Limb (tissue), 2 donors: ENCODE measurements around the gene HOXB5.

Experiments
- DNase-seq, 2 donors: peaks; one replicate each; pipeline ENCODE4 v3.0.0-alpha.2; 2016; ENCODE audit errors: extremely low spot score in 2 of 2

Gene HOXB5

GRCh38 chr17:48576479-48577309 lies 16.9 kb downstream of the HOXB5 start:
- peak in 1 of 2 donors; percentile 75 for DNase-seq

DNA sequence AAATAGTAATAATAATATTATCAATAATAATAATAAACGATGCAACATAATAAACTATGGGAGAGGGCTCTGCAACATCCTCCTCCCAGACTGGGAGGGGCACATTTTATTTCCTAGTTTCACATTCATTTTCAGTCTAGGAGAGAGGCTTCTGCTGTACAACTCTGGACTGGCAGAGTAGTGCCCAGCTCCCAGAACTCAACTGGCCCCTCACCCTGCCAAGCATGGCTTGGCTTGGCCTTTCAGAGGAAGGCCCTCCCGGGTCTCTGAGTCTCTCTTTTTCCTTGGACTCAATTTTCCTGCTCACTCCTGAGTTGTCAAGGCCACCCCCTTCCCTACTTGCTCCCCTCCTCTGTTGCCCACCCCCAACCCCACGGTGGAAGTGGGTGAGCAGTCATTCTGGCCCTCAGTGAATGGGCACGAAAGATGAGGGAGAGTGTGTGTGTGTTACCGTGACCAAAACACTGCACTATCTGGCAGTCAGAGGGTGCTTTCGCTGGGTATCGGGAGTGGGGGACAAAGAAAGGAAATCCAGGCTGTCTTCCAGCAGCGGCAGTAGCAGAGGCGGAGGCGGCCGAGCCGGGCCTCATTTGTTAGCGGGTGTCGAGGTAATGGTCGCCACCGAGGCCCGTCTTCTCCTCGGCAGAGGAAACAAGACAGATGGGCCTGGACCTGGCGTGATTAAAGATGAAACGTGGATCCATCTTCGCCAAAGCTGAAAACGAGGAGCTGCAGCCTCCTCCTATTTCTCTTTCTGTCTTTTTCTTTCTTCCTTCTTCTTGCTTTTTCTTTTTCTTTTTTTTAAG lies 17.7 kb downstream of the HOXB5 start:
- DNase-seq = peak in 1 of 2 donors; percentile 70

DNA sequence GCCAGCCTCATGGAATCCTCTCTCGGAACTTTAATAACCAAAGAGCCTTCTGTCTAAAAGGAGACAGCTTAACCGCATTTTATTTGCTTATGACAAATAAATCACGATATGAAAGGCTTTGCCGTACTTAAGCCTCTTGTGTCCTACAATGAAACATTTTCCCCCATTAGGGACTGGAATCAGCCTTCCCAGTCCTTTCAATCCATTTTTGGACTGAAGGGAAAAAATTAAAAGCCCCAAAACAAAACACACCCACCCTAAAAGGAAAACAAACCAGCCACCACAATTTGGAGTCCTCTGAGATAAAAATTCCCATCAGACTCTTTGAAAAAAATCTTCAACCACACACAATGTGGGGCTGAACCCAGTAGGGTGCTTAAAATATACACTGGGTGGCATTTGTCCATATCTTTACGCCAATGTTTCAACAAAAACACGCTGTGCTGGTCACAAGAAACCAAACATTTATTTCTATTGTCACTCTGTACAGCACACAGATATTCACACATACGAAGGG lies 18.5 kb downstream of the HOXB5 start:
- DNase-seq = no peak

- DNase-seq = peak in 1 of 2 donors; percentile 53
Observed at GRCh38 chr17:48574505-48575065, 19.0 kb downstream of the HOXB5 start.

GRCh38 chr17:48571826-48572417 lies 21.7 kb downstream of the HOXB5 start:
- DNase-seq = no peak

- peak in 1 of 2 donors; percentile 73 for DNase-seq
Observed at GRCh38 chr17:48571024-48571818, 22.4 kb downstream of the HOXB5 start.

DNA sequence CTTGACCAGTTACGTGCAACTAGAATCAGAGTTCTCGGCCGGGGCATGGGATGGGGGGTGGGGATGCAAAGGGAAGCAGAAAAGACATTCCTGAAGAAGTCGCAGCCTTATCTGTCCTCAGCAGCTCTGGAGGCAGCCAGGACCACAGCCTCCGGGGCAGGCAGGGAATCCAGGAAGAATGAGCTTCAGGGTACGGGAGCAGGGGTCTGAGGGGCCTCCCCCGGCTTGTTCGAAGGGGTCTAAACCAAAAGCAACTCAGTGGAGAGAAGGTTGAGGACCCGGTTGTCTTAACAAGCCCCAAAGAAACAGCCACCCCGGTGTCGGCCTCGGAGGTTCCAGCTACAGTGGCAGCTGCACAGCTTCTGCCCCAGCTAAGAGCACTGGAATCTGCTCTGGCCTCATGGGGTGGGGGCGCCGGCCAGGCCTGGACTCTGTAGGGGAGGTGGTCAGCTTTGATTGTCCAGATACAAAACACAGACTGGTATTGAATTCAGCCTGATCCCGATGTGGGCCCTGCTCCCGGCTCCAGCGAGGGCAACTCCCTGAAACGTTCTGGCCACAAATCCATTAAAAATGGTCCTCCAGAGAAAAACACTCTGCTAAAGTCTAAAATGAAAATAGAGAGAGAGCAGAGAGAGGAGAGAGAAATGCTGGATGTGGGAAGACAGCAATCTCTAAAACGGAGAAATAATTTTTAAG lies 23.1 kb downstream of the HOXB5 start:
- peak in 1 of 2 donors; percentile 59 for DNase-seq

DNA sequence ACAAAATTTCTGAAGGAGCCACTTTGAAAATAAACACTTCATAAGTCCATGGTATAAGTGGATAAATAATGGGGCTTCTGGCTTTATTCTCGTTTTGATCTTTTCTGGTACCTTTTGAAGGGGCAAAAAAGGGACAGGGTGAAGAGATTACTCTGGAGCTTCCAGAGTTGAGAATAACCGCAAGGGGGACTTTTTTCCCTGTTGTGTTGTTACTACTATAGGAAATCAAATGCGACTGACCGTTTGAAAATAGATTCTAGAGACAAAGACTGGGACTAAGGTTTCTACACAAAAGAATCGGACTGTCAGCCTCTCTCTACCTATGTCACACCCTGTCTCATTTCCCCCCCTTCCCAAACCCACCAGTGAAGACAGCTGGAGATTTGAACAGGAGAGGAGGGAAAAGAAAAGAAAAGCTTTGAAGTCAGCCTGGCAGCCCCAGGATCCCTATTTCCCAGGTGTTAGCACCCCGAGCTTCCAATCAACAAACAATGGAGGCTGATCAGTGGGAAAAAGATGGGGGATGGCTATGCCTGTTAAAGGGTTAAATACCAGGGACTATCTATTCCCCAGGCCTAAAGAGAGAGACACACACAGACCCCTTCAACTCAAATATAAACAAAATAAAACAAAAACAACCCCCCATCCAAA lies 23.8 kb downstream of the HOXB5 start:
- no peak for DNase-seq

DNA sequence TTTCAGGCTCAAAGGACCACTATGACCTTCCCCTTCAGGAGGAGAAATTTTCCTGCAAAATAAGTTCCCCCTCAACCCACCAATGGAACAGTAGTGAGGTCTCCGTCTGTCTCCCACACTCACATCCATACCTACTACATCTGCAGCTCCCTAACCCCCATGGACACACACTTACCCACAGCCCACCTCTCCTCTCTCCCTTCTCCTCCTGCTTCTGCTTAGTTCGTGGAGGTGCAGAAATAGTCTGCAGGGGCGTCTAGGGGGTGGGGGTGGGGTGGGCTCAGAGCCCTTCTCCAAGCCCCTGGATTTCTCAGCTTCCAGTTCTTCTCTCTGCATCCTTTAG lies 24.4 kb downstream of the HOXB5 start:
- peak in 1 of 2 donors; percentile 60 for DNase-seq

GRCh38 chr17:48568499-48569239 lies 24.9 kb downstream of the HOXB5 start:
- peak in 1 of 2 donors; percentile 66 for DNase-seq

DNA sequence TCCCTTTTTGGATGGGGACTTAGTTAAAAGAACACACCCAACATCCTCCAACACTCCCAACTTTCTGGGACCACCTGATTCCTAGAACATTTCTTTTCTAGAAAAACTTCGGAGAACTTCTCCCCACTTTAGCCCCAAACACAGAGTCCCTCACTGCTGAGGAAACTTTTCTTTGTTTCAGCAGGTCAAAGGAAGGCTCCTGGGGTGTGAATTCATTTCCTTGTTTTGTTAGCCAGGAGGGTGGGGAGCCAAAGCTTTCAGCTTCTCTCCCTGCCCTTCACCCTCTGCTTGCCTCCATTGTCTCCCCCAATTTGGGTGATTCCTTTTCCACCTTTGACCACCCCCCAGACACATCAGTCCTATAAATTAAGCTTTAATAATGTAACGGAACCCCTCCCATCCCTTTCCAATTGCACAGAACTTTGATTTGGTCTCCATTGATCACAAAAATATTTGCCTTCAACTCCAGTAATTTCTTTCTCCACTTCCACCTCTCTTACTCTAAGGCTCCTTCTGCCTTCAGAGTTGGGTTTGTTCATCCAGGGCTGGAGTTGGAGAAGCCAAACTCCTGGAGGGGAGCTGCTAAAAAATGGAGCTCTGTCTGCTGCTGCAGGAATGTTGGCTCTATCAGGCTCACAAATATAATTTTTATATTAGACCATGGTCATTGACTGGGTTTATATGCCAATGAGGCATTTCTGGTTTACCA lies 25.8 kb downstream of the HOXB5 start:
- no peak for DNase-seq

- no peak for DNase-seq
Observed at GRCh38 chr17:48567209-48567608, 26.4 kb downstream of the HOXB5 start.

DNA sequence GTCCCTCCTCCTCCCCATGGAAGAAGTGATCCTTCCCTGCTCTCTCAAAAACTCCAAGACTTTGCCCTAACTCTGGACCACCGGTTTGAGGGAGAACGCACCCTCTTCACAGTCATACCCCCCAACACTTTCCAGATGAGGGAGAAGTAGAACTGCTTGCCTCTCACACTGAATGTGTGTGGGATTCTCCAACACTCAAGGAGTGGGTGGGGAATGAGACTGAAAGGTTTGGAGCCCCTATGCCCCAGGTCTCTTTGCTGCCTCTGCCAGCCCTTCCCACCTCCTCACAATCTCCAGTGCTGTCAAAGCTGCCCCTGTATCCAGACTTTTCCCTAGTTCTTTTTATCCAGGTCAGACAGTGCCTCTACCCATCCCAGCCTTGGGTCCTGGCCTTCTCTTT lies 26.9 kb downstream of the HOXB5 start:
- DNase-seq = no peak

DNA sequence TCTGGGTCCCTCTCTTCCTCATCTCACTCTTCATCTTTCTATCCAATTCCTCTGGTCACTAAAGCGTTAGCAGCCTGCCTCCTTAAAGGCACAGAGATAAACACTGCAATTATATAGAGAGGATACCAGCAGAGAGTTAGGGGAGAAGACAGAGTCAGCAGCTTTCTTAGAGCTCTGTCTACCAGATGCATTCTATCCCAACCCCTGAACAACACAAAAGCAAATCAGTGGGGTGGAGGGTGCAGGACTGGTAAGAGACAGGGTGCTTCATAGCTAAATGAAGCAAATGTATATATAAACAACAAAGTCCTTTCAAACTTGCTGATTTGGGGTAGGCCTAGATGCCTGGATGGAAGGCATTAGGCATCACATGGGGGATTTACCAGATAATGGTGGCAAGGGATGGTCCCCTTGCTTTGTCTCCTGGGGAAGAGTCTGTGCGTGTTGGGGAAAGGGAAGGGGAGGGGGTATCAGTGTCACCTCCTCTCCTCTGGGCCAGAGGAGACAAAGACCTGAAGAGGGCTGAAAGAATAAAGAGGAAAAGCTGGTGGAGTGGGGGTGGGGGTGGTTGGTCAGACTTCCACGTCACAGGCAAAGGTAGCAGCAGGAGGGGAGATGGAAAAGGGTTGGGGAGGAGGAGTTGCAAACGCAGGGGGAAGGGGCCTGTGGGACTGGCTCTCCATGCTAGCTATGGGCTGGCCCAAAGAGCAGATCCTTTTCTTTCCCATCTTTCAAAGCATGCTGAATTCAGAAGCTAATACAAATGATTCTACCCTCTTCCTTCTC lies 27.5 kb downstream of the HOXB5 start:
- DNase-seq = no peak

DNA sequence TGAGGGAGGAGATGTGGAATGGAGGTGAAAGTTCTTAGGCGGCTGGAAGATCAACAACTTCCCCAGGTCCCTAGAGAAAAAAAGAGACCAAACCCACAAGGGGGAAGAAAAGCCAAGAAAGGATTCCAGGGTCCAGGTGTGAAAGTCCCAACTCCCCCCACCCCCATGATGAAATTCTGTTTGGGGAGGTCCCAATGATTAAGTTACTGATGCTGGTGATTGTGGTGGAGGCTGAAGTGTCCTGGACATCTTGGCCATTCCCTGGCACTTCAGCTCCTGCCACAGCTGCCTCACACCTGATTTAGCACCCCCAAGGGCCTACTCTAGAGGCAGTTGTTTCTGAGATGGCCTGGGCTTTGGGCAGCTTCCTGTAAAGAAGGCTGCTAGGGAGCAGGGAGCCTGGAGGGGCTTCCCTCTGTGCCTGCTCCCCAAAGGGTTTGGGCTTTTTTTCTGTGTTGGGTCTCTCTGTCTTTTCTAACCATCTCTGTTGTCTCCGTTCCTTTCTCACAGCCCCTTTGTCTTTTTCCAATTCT lies 28.5 kb downstream of the HOXB5 start:
- DNase-seq = peak in 1 of 2 donors; percentile 57

DNA sequence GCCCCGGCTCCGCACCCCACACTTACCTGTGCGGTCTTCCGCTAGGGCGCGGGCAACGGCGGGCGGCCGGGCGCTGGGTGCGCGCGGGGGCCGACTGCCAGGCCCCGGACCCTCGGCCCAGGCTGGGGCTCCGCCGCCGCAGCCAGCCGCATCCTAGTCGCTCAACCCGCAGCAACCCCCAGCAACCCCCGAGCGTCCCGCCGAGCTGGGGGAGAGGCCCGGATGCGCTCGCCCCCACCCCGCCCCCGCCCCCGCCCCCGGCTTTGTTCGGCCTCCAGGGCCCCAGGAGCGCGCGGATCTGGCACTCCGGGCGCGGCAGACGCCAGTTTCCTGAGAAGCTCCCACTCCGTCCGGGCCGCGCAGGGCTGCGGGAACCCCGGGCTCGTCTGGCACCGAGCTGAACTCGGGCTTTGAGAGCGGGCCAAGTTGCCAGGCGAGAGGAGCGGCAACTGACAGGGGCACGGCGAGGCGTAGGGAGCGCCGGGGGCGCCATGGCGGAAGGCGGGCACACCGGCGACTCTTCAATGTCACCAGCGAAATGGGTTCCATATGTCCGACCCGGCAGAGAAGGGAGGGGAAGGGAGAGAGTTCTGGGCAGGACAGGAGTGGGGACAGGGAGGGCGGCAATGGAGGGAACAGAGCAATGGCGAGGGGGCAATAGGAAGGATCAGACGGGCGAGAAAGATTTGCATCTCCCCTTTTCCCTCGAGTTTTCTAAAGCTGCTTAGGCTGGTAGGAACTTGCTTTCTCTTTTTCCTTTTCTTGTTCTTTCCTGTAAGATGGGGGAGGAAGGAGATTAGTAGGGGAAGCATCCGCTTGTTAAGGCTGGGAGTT lies 29.2 kb downstream of the HOXB5 start:
- peak in 1 of 2 donors; percentile 66 for DNase-seq

- peak in 1 of 2 donors; percentile 59 for DNase-seq
Observed at GRCh38 chr17:48563867-48564187, 29.8 kb downstream of the HOXB5 start.
